ENCODE results near the gene PGAM2.

- TF ChIP-seq CTCF (IDR thresholded peaks at IDR 0.05; ENCODE audit: poor library complexity) (no peak), EZH2 (IDR thresholded peaks at IDR 0.05; ENCODE audit: borderline replicate concordance) (no peak)
These were observed 20.2 kb upstream of the PGAM2 start for GRCh38 chr7:44085546-44085945.

Measured in hepatocyte (in vitro differentiated cells).